Liver (tissue), 3 donors: ENCODE data around the gene LIMA1.
"Not testable (repeated sequence)": the region's sequence is repeated elsewhere in the genome, so short reads cannot be mapped to it uniquely, and the experiment has no call there.

Experiments
- CTCF ChIP-seq: fragments of 150-350 bp; IDR thresholded peaks from 2 replicates; pipeline ENCODE4 v1.5.1; 2017; ENCODE audit warnings: improper control_type of control experiment, low read depth, low read length; ENCODE audit not compliant: missing input control
- JUND ChIP-seq, 2 donors: IDR thresholded peaks; 2 replicates each; pipeline ENCODE4 v1.6.1; 2016; ENCODE audit warnings: antibody characterized with exemption in 2 of 2
- MAX ChIP-seq: IDR thresholded peaks from 2 replicates; pipeline ENCODE4 v1.6.1; 2016; ENCODE audit warnings: antibody characterized with exemption
- SP1 ChIP-seq: IDR thresholded peaks from 2 replicates; pipeline ENCODE4 v1.6.1; 2018; ENCODE audit warnings: antibody characterized with exemption, mild to moderate bottlenecking
- TAF1 ChIP-seq: conservative IDR thresholded peaks from 2 replicates; pipeline ENCODE4 v1.6.1; 2016; ENCODE audit warnings: antibody characterized with exemption, mild to moderate bottlenecking
- YY1 ChIP-seq: IDR thresholded peaks from 2 replicates; pipeline ENCODE4 v1.6.1; 2016; ENCODE audit warnings: antibody characterized with exemption, mild to moderate bottlenecking
- TF ChIP-seq, protein P1 (sequence below): IDR thresholded peaks from 2 replicates; pipeline ENCODE4 v1.6.1; 2016; ENCODE audit warnings: antibody characterized with exemption, mild to moderate bottlenecking
- TF ChIP-seq, protein P2 (sequence below): IDR thresholded peaks from 2 replicates; pipeline ENCODE4 v1.6.1; 2016; ENCODE audit warnings: antibody characterized with exemption
- donor health status: healthy.
- donor health status: healthy.

- TF ChIP-seq MAX; CTCF; YY1; SP1; TAF1; JUND (IDR thresholded peaks at IDR 0.05): not testable (repeated sequence)
- TF ChIP-seq, protein P1, sequence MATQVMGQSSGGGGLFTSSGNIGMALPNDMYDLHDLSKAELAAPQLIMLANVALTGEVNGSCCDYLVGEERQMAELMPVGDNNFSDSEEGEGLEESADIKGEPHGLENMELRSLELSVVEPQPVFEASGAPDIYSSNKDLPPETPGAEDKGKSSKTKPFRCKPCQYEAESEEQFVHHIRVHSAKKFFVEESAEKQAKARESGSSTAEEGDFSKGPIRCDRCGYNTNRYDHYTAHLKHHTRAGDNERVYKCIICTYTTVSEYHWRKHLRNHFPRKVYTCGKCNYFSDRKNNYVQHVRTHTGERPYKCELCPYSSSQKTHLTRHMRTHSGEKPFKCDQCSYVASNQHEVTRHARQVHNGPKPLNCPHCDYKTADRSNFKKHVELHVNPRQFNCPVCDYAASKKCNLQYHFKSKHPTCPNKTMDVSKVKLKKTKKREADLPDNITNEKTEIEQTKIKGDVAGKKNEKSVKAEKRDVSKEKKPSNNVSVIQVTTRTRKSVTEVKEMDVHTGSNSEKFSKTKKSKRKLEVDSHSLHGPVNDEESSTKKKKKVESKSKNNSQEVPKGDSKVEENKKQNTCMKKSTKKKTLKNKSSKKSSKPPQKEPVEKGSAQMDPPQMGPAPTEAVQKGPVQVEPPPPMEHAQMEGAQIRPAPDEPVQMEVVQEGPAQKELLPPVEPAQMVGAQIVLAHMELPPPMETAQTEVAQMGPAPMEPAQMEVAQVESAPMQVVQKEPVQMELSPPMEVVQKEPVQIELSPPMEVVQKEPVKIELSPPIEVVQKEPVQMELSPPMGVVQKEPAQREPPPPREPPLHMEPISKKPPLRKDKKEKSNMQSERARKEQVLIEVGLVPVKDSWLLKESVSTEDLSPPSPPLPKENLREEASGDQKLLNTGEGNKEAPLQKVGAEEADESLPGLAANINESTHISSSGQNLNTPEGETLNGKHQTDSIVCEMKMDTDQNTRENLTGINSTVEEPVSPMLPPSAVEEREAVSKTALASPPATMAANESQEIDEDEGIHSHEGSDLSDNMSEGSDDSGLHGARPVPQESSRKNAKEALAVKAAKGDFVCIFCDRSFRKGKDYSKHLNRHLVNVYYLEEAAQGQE, result not testable (repeated sequence)
- TF ChIP-seq, protein P2, sequence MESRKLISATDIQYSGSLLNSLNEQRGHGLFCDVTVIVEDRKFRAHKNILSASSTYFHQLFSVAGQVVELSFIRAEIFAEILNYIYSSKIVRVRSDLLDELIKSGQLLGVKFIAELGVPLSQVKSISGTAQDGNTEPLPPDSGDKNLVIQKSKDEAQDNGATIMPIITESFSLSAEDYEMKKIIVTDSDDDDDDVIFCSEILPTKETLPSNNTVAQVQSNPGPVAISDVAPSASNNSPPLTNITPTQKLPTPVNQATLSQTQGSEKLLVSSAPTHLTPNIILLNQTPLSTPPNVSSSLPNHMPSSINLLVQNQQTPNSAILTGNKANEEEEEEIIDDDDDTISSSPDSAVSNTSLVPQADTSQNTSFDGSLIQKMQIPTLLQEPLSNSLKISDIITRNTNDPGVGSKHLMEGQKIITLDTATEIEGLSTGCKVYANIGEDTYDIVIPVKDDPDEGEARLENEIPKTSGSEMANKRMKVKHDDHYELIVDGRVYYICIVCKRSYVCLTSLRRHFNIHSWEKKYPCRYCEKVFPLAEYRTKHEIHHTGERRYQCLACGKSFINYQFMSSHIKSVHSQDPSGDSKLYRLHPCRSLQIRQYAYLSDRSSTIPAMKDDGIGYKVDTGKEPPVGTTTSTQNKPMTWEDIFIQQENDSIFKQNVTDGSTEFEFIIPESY, result not testable (repeated sequence)
Observed at GRCh38 chr12:50219001-50219400, 64.3 kb downstream of the LIMA1 start.
